Activated T-cell treated with anti-CD3 and anti-CD28 coated beads for 4 hours (primary cell): Measurements from ENCODE around the gene KIR3DL3.
"Not testable (repeated sequence)": the region's sequence is repeated elsewhere in the genome, so short reads cannot be mapped to it uniquely, and the experiment has no call there.

ENCODE experiments used
- DNase-seq: peaks from one replicate; pipeline ENCODE4 v3.0.0-alpha.2; 2020

KIR3DL3 gene

DNA sequence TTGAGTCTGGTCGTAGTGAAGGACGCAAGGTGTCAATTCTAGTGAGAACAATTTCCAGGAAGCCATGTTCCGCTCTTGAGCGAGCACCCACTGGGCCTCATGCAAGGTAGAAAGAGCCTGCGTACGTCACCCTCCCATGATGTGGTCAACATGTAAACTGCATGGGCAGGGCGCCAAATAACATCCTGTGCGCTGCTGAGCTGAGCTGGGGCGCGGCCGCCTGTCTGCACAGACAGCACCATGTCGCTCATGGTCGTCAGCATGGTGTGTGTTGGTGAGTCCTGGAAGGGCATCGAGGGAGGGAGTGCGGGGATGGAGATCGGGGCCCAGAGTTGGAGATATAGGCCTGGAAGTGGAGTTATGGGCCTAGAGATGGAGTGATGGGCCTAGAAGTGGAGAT is 14.1 kb downstream of the KIR3DL3 start, which contains the start of gene KIR2DL3:
Gene KIR2DL3 (plus strand): TSS at position 208 of the 400 bp plus-strand sequence. CDS start 33 bp downstream, at position 241.
- DNase-seq: not testable (repeated sequence)

DNA sequence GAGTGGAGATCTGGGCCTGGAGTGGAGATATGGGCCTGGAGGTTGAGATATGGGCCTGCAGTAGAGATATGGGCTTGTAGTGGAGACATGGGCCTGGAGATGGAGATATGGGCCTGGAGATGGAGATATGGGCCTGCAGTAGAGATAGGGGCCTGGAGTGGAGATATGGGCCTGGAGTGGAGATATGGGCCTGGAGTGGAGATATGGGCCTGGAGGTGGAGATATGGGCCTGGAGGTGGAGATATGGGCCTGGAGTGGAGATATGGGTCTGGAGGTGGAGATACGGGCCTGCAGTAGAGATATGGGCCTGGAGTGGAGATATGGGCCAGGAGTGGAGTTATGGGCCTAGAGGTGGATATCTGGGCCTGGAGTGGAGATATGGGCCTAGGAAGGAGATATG is 14.5 kb downstream of the KIR3DL3 start:
- no peak for DNase-seq

DNA sequence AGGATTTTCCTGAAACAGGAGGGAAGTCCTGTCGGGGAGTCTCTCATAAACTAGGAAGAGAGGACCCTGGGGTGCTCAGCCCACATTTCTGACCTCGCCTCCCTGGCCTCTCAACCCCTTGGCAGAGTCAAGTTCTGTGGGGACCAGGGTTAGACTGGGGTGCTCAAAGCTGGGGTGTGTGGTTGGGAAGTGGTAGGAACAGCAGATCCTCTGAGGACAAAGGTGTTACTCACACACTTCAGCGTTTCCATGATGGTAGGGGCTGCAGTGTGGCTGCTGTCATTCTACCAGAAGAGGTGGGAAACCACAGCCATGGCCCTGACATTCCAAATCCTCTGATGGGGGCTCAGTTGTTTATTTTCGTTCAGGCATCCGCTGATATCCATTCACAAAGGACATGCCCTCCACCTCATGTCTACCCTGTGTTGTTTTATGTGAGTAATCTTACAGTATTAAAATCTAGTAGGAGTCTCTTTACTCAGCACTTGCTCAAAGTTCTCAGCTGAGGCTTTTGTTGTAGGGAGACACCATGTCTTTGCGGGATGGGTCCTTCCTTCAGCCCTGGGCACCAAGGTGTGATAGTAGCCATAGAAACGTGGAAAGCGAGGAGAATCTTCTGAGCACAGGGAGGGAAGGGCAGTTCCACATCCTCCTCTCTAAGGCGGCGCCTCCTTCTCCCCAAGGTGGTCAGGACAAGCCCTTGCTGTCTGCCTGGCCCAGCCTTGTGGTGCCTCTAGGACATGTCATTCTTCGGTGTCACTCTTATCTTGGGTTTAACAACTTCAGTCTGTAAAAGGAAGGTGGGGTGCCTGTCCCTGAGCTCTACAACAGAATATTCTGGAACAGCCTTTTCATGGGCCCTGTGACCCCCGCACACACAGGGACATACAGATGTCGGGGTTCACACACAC is 15.6 kb downstream of the KIR3DL3 start:
- DNase-seq: no peak

DNA sequence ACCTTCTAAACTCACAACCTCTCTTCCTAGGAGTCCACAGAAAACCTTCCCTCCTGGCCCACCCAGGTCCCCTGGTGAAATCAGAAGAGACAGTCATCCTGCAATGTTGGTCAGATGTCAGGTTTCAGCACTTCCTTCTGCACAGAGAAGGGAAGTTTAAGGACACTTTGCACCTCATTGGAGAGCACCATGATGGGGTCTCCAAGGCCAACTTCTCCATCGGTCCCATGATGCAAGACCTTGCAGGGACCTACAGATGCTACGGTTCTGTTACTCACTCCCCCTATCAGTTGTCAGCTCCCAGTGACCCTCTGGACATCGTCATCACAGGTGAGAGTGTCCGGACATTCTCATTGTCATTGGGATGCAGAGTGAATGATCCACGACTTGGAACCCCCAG is 17.7 kb downstream of the KIR3DL3 start:
- not testable (repeated sequence) for DNase-seq

DNA sequence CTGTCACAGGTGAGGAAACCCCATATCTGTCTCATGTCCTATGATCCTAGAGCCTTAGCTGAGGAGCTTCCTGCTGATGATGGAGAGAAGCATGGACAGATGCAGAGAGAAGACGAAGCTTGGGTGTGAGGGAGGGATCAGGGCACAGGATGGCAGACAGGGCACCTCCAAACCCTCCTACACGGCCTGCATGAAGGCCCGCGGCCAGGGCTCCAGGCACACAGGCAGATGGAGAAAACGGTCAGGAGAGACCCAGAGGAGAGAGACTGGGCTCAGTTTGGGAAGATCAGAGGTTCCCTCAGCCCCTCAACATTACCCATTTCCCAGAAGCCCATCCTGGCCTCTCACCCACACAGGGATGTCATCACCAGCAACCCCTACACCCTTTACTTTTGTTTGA is 19.8 kb downstream of the KIR3DL3 start:
- DNase-seq: not testable (repeated sequence)

DNA sequence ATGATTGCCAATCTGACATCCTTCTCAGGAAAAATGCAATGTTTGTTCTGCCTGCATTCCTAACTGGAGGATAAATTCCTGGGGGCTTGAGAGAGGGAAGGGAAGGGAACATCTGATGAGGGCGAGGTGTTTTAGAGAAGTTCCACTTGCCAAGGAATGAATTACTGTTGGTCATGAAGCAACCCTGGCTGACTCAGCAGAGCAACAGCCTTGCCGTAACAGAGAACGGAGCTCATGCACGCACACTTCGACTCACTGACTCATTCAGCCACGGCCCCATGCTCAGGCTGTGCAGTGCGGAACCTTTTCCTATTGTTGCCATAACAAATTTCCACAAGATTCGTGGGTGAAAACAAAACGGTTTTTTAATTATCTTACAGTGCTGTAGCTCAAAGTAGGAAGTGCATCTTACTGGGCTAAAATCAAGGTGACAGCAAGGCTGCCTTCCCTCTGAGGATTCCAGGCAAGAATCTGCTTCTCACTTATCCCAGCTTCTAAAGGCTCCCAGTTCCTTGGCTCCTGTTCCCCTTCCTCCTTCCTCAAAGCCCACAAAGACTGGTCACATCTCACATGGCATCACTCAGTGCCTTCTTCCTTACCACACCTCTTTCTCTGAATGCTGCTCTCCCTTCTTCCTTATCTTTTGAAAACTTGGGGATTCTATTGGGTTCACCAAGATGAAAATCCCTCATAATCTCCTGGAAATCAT is 23.5 kb downstream of the KIR3DL3 start:
- DNase-seq: not testable (repeated sequence)

DNA sequence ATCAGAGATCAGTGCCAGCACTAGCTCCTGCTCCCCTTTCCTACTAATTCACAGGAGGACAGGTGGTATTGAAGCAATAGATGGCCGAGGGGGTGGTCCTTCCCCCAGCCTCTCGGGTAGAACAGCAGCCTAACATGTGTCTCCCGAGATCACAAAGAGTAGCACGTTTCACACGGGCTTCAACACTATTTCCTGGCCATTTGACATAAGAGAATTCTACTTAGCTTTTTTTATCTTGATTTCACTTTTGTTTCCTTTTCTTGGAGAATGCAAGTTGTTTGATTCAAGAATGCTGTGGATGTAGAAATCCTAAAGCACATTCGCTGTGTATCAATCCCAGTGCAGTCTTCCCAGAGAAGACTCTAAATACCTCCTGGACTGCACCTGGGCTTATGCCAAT is 26.0 kb downstream of the KIR3DL3 start:
- not testable (repeated sequence) for DNase-seq

DNA sequence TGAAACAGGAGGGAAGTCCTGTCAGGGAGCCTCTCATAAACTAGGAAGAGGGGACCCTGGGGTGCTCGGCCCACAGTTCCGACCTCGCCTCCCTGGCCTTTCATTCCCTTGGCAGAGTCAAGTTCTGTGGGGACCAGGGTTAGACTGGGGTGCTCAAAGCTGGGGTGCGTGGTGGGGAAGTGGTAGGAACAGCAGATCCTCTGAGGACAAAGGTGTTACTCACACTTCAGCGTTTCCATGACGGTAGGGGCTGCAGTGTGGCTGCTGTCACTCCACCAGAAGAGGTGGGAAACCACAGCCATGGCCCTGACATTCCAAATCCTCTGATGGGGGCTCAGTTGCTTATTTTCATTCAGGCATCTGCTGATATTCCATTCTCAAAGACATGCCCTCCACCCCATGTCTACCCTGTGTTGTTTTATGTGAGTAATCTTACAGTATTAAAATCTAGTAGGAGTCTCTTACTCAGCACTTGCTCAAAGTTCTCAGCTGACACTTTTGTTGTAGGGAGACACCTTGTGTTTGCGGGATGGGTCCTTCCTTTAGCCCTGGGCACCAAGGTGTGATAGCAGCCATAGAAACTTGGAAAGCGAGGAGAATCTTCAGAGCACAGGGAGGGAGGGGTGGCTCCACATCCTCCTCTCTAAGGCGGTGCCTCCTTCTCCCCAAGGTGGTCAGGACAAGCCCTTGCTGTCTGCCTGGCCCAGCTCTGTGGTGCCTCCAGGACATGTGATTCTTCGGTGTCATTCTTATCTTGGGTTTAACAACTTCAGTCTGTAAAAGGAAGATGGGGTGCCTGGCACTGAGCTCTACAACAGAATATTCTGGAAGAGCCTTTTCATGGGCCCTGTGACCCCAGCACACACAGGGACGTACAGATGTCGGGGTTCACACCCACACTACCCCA is 32.2 kb downstream of the KIR3DL3 start:
- DNase-seq: not testable (repeated sequence)

DNA sequence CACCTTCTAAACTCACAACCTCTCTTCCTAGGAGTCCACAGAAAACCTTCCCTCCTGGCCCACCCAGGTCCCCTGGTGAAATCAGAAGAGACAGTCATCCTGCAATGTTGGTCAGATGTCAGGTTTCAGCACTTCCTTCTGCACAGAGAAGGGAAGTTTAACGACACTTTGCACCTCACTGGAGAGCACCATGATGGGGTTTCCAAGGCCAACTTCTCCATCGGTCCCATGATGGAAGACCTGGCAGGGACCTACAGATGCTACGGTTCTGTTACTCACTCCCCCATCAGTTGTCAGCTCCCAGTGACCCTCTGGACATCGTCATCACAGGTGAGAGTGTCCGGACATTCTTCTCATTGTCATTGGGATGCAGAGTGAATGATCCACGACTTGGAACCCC is 34.3 kb downstream of the KIR3DL3 start:
- not testable (repeated sequence) for DNase-seq

DNA sequence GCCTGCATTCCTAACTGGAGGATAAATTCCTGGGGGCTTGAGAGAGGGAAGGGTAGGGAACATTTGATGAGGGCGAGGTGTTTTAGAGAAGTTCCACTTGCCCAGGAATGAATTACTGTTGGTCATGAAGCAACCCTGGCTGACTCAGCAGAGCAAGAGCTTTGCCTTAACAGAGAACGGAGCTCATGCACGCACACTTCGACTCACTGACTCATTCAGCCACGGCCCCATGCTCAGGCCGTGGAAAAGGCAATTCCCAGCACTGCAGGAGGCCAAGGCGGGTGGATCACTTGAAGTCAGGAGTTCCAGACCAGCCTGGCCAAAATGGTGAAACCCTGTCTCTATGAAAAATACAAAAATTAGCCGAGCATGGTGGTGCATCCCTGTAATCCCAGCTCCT is 40.0 kb downstream of the KIR3DL3 start:
- not testable (repeated sequence) for DNase-seq

DNA sequence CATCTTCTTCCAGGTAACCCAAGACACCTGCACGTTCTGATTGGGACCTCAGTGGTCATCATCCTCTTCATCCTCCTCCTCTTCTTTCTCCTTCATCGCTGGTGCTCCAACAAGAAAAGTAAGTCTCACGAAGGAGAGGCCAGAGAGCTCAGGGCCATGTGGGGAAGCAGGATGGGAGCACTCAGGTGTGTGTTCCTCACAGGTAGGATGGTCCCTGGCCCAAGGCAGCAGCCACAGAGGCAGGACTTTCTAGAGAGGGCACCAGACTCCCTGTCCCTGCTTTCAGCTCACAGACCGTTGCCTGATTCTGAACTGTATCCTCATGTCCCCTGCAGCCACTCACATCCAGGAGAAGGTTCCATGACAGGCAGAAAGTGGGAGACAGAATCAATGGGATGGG is 42.2 kb downstream of the KIR3DL3 start:
- DNase-seq: not testable (repeated sequence)

DNA sequence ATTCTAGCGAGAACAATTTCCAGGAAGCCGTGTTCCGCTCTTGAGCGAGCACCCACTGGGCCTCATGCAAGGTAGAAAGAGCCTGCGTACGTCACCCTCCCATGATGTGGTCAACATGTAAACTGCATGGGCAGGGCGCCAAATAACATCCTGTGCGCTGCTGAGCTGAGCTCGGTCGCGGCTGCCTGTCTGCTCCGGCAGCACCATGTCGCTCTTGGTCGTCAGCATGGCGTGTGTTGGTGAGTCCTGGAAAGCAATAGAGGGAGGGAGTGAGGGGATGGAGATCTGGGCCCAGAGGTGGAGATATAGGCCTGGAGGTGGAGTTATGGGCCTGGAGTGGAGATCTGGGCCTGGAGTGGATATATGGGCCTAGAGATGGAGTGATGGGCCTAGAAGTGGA is 45.4 kb downstream of the KIR3DL3 start, which contains the start of gene KIR2DL1:
Gene KIR2DL1 (plus strand): TSS at position 148 of the 400 bp plus-strand sequence. CDS start 58 bp downstream, at position 206.
- not testable (repeated sequence) for DNase-seq

DNA sequence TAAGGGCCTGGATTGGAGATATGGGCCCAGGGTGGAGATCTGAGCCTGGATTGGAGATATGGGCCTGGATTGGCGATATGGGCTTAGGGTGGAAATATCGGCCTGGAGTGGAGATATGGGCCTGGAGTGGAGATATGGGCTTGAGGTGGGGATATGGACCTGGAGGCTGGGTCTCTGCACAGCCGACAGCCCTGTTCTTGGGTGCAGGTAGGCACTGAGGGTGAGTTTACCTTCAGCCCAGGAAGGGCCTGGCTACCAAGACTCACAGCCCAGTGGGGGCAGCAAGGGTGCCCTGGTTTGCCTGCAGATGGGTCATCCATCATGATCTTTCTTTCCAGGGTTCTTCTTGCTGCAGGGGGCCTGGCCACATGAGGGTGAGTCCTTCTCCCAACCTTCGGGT is 46.3 kb downstream of the KIR3DL3 start:
- DNase-seq: not testable (repeated sequence)

DNA sequence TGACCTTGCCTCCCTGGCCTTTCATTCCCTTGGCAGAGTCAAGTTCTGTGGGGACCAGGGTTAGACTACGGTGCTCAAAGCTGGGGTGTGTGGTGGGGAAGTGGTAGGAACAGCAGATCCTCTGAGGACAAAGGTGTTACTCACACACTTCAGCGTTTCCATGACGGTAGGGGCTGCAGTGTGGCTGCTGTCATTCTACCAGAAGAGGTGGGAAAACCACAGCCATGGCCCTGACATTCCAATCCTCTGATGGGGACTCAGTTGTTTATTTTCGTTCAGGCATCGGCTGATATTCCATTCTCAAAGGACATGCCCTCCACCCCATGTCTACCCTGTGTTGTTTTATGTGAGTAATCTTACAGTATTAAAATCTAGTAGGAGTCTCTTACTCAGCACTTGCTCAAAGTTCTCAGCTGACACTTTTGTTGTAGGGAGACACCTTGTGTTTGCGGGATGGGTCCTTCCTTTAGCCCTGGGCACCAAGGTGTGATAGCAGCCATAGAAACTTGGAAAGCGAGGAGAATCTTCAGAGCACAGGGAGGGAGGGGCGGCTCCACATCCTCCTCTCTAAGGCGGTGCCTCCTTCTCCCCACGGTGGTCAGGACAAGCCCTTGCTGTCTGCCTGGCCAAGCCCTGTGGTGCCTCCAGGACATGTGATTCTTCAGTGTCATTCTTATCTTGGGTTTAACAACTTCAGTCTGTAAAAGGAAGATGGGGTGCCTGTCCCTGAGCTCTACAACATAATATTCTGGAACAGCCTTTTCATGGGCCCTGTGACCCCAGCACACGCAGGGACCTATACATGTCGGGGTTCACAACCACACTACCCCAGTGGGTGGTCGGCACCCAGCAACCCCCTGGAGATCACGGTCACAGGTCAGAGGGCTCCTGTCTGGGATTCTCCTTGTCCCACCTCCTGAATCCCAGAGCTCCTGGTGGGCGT is 47.0 kb downstream of the KIR3DL3 start:
- DNase-seq: not testable (repeated sequence)

DNA sequence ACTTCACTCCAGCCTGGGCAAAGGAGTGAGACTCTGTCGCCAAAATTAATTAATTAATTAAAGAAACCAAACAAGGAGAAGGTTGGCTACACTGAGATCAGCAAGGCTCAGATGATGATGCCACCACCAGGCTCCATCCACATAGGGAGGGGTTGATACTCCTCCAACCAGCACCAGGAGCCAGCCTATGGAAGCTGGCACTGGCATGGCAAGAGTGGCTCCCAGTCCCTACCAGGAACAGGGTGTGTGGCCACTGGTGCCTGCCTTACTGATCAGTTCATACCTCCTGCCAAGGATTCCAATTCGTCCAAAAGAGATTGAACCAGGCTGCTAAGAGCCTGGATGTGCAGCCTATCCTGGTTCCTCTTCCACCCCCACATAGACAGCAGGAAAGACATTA is 48.4 kb downstream of the KIR3DL3 start:
- DNase-seq: not testable (repeated sequence)

DNA sequence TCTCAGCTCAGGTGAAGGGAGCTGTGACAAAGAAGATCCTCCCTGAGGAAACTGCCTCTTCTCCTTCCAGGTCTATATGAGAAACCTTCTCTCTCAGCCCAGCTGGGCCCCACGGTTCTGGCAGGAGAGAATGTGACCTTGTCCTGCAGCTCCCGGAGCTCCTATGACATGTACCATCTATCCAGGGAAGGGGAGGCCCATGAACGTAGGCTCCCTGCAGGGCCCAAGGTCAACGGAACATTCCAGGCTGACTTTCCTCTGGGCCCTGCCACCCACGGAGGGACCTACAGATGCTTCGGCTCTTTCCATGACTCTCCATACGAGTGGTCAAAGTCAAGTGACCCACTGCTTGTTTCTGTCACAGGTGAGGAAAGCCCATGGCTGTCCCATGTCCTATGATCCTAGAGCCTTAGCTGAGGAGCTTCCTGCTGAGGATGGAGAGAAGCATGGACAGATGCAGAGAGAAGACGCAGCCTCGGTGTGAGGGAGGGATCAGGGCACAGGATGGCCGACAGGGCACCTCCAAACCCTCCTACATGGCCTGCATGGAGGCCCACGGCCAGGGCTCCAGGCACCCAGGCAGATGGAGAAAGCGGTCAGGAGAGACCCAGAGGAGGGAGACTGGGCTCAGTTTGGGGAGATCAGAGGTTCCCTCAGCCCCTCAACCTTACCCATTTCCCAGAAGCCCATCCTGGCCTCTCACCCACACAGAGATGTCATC is 51.0 kb downstream of the KIR3DL3 start:
- not testable (repeated sequence) for DNase-seq

DNA sequence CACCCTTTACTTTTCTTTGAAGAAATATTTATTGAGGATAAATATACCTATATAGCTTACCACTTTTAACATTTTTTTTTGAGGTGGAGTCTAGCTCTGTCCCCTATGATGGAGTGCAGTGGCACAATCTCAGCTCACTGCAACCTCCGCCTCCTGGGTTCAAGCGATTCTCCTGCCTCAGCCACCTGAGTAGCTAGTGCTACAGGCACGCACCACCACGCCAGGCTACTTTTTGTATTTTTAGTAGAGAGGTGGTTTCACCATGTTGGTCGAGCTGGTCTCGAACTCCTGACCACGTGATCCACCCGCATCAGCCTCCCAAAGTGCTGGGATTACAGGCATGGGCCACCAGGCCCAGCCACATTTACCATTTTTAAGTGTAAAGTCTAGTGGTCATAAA is 51.6 kb downstream of the KIR3DL3 start:
- not testable (repeated sequence) for DNase-seq

DNA sequence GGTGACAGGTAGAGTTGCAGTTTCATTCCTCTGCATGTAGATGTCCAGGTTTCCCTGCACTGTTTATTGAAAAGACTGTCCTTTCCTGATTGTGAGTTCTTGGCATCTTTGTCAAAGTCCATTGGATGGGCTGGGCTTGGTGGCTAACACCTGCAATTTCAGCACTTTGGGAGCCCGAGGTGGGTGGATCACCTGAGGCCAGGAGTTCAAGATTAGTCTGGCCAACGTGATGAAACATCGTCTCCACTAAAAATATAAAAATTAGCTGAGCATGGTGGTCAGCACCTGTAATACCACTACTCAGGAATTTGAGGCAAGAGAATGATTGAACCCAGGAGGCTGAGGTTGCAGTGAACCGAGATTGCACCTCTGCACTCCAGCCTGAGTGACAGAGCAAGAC is 53.6 kb downstream of the KIR3DL3 start:
- not testable (repeated sequence) for DNase-seq

DNA sequence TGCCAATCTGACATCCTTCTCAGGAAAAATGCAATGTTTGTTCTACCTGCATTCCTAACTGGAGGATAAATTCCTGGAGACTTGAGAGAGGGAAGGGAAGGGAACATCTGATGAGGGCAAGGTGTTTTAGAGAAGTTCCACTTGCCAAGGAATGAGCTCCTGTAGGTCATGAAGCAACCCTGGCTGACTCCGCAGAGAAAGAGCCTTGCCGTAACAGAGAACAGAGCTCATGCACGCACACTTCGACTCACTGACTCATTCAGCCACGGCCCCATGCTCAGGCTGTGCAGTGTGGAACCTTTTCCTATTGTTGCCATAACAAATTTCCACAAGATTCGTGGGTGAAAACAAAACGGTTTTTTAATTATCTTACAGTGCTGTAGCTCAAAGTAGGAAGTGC is 54.7 kb downstream of the KIR3DL3 start:
- not testable (repeated sequence) for DNase-seq

DNA sequence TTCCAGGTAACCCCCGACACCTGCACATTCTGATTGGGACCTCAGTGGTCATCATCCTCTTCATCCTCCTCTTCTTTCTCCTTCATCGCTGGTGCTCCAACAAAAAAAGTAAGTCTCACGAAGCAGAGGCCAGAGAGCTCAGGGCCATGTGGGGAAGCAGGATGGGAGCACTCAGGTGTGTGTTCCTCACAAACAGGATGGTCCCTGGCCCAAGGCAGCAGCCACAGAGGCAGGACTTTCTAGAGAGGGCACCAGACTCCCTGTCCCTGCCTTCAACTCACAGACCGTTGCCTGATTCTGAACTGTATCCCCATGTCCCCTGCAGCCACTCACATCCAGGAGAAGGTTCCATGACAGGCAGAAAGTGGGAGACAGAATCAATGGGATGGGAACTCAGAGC is 58.7 kb downstream of the KIR3DL3 start:
- DNase-seq: not testable (repeated sequence)
